GM12801 (cell line): ENCODE results near the gene SCLY.

Experiments used
- CTCF ChIP-seq: IDR thresholded peaks from one replicate; pipeline ENCODE4 v1.5.1; 2011; ENCODE audit warnings: control low read depth; ENCODE audit not compliant: insufficient read length; ENCODE audit errors: extremely low read depth

The SCLY gene

GRCh38 chr2:238042090-238042489, 18.7 kb upstream of the SCLY start:
- no peak for TF ChIP-seq CTCF

GRCh38 chr2:238042849-238043584, 17.8 kb upstream of the SCLY start:
- TF ChIP-seq CTCF: no peak

- TF ChIP-seq CTCF: no peak
Measured at GRCh38 chr2:238043851-238044250, 16.9 kb upstream of the SCLY start.

GRCh38 chr2:238045575-238045974, 15.2 kb upstream of the SCLY start:
- no peak for TF ChIP-seq CTCF

GRCh38 chr2:238046725-238047270, 14.0 kb upstream of the SCLY start:
- no peak for TF ChIP-seq CTCF

- TF ChIP-seq CTCF: no peak
Measured at GRCh38 chr2:238053191-238053776, 7.5 kb upstream of the SCLY start.

GRCh38 chr2:238055841-238056240, 5.0 kb upstream of the SCLY start:
- TF ChIP-seq CTCF: no peak
